Gastroesophageal sphincter (tissue), 4 donors: ENCODE data around the gene MYH11. TPM values are rescaled to one million over a fixed set of nuclear protein-coding genes. Genes with fewer than 3 reads are reported as not detected.
"Not testable (repeated sequence)": the region's sequence is repeated elsewhere in the genome, so short reads cannot be mapped to it uniquely, and the experiment has no call there.

ENCODE experiments used
- ATAC-seq: fragments of 150-250 bp; one replicate; pipeline ENCODE4 v1.9.1; 2016; ENCODE audit warnings: mild to moderate bottlenecking, moderate library complexity
- H3K27ac ChIP-seq, 4 donors: fragments of 200-600 bp; sonication (generic) in 3 of 4; 1 replicate in 3 of 4; 2 replicates in 1 of 4; pipeline ENCODE4 v1.5.1; 2016 to 2019
- H3K27me3 ChIP-seq: fragments of 200-600 bp; sonication (generic); one replicate; pipeline ENCODE4 v1.5.1; 2019
- H3K36me3 ChIP-seq, 2 donors: fragments of 200-600 bp; sonication (generic); one replicate each; pipeline ENCODE4 v1.5.1; 2019; ENCODE audit warnings: control low read depth in 1 of 2
- H3K4me1 ChIP-seq, 3 donors: fragments of 200-600 bp; sonication (generic); 1 replicate in 2 of 3; 2 replicates in 1 of 3; pipeline ENCODE4 v1.5.1; 2016 to 2019; ENCODE audit warnings: control low read depth in 2 of 3
- H3K4me3 ChIP-seq, 2 donors: fragments of 200-600 bp; sonication (generic); one replicate each; pipeline ENCODE4 v1.5.1; 2019; ENCODE audit warnings: mild to moderate bottlenecking in 1 of 2, moderate library complexity in 1 of 2
- H3K9me3 ChIP-seq, 3 donors: fragments of 200-600 bp; sonication (generic); one replicate each; pipeline ENCODE4 v1.5.1; 2017 to 2019; ENCODE audit warnings: control low read depth in 2 of 3
- CTCF ChIP-seq, 4 experiments: fragments of 200-600 bp in 2 of 4; fragments of 450-650 bp in 2 of 4; sonication (generic) in 1 of 4; IDR thresholded peaks; one replicate each; pipeline ENCODE4 v1.5.1; 2017 to 2019; ENCODE audit warnings: antibody characterized with exemption in 4 of 4, mild to moderate bottlenecking in 2 of 4, moderate library complexity in 2 of 4
- EP300 ChIP-seq: sonication (generic); formaldehyde crosslinking; IDR thresholded peaks from one replicate; pipeline ENCODE4 v1.6.1; 2017; ENCODE audit warnings: antibody characterized with exemption, mild to moderate bottlenecking
- POLR2A ChIP-seq, 2 donors: fragments of 450-650 bp; IDR thresholded peaks; one replicate each; pipeline ENCODE4 v1.6.1; 2017; ENCODE audit warnings: antibody characterized with exemption in 2 of 2, mild to moderate bottlenecking in 2 of 2, moderate library complexity in 1 of 2
- POLR2AphosphoS5 ChIP-seq: sonication (generic); formaldehyde crosslinking; IDR thresholded peaks from one replicate; pipeline ENCODE4 v1.6.1; 2017; ENCODE audit warnings: antibody characterized with exemption
- WGBS, 2 donors: methylation state at CpG; one replicate each; pipeline ENCODE4 v1.1.5; 2018; ENCODE audit warnings: low coverage in 1 of 2; 5-methylcytosine and 5-hydroxymethylcytosine counted together
- total RNA-seq, 4 donors: library from RNA; depleted of rRNA; stranded (reverse); fragments of >200 nt; gene quantifications; one replicate each; pipeline ENCODE4 v1.1.0, GENCODE V29; 2016

Gene MYH11
- total RNA-seq, 4 donors from 2014 or later, result 7,231 to 23,237 (median 11,307) TPM

GRCh38 chr16:15729152-15729551 is 127.7 kb downstream of the MYH11 start:
- H3K36me3 ChIP-seq, result peaks cover 0 to 100% of the 10 kb centered on the region in 2 donors
- TF ChIP-seq POLR2AphosphoS5 (peak; percentile 10), CTCF (IDR thresholded peaks at IDR 0.05) (no peak), EP300 (no peak), POLR2A (IDR thresholded peaks at IDR 0.05) (no peak)
- H3K4me1 ChIP-seq, result peaks cover 0 to 82% (median 0%) of the 10 kb centered on the region in 3 donors
- 66 to 68% methylated on average over 4 of the region's 7 CpGs for WGBS, 2 donors
- no peaks in the 10 kb centered on the region for H3K27me3 ChIP-seq
- H3K9me3 ChIP-seq, result no peaks in the 10 kb centered on the region
- ATAC-seq, result no peak
- peak overlapping the region in 3 of 4 donors; percentile 27 to 77 (median 62) for H3K27ac ChIP-seq
- no peak overlapping the region for H3K4me3 ChIP-seq

- not testable (repeated sequence) for H3K9me3 ChIP-seq, ATAC-seq, H3K4me3 ChIP-seq, H3K27me3 ChIP-seq
- H3K27ac ChIP-seq, result peak overlapping the region in 3 of 4 donors; percentile 51 to 77 (median 62)
- peaks cover 0 to 87% (median 0%) of the 10 kb centered on the region in 3 donors for H3K4me1 ChIP-seq
- peaks cover 0 to 100% of the 10 kb centered on the region in 2 donors for H3K36me3 ChIP-seq
- WGBS, 2 donors, result 60 to 86% methylated on average over 1 to 3 of the region's 5 CpGs
These were observed 129.1 kb downstream of the MYH11 start for GRCh38 chr16:15727697-15728096.

- Histone ChIP-seq H3K4me1 (peaks cover 0 to 87% (median 0%) of the 10 kb centered on the region in 3 donors), H3K27me3 (no peaks in the 10 kb centered on the region), H3K27ac (peak overlapping the region in 3 of 4 donors; percentile 51 to 77 (median 62)), H3K9me3 (no peaks in the 10 kb centered on the region), H3K4me3 (no peak overlapping the region), H3K36me3 (peaks cover 0 to 100% of the 10 kb centered on the region in 2 donors)
- 62 to 68% methylated on average over 3 to 9 of the region's 18 CpGs for WGBS, 2 donors
- TF ChIP-seq POLR2A (IDR thresholded peaks at IDR 0.05) (no peak), EP300 (no peak), POLR2AphosphoS5 (peak; percentile 3)
- no peak for ATAC-seq
These were observed 130.1 kb downstream of the MYH11 start for GRCh38 chr16:15726715-15727114.

- ATAC-seq, result no peak
- H3K27ac ChIP-seq, result peak overlapping the region in 3 of 4 donors; percentile 14 to 62 (median 51)
- no peaks in the 10 kb centered on the region for H3K27me3 ChIP-seq
- peaks cover 0 to 100% of the 10 kb centered on the region in 2 donors for H3K36me3 ChIP-seq
- H3K4me1 ChIP-seq, result peaks cover 0 to 78% (median 0%) of the 10 kb centered on the region in 3 donors
- TF ChIP-seq POLR2A (IDR thresholded peaks at IDR 0.05) (no peak), POLR2AphosphoS5 (peak; percentile 9)
- WGBS, 2 donors, result 39 to 82% methylated on average over 4 of the region's 5 CpGs
- H3K4me3 ChIP-seq, result no peak overlapping the region
- no peaks in the 10 kb centered on the region for H3K9me3 ChIP-seq
These were observed 131.1 kb downstream of the MYH11 start for GRCh38 chr16:15725641-15726240.

- H3K9me3 ChIP-seq, result no peaks in the 10 kb centered on the region
- H3K4me3 ChIP-seq, result no peak overlapping the region
- no peaks in the 10 kb centered on the region for H3K27me3 ChIP-seq
- H3K27ac ChIP-seq, result peak overlapping the region in 3 of 4 donors; percentile 24 to 62 (median 27)
- WGBS, 2 donors, result 70 to 85% methylated on average over 4 to 6 of the region's 7 CpGs
- TF ChIP-seq POLR2A (IDR thresholded peaks at IDR 0.05) (no peak), POLR2AphosphoS5 (peak; percentile 54)
- no peak for ATAC-seq
- H3K36me3 ChIP-seq, result peaks cover 0 to 100% of the 10 kb centered on the region in 2 donors
- peaks cover 0 to 72% (median 0%) of the 10 kb centered on the region in 3 donors for H3K4me1 ChIP-seq
These were observed 133.0 kb downstream of the MYH11 start for GRCh38 chr16:15723808-15724207.

GRCh38 chr16:15721018-15721417 is 135.8 kb downstream of the MYH11 start:
- H3K4me3 ChIP-seq, result no peak overlapping the region
- H3K27me3 ChIP-seq, result no peaks in the 10 kb centered on the region
- H3K27ac ChIP-seq, result peak overlapping the region in 3 of 4 donors; percentile 27 to 52 (median 50)
- TF ChIP-seq POLR2AphosphoS5 (peak; percentile 19), EP300 (no peak), POLR2A (IDR thresholded peaks at IDR 0.05) (no peak)
- ATAC-seq, result no peak
- H3K9me3 ChIP-seq, result no peaks in the 10 kb centered on the region
- WGBS, 2 donors, result 60 to 92% methylated on average over 2 to 8 of the region's 14 CpGs
- peaks cover 0 to 100% of the 10 kb centered on the region in 2 donors for H3K36me3 ChIP-seq
- H3K4me1 ChIP-seq, result peaks cover 0 to 71% (median 0%) of the 10 kb centered on the region in 3 donors

GRCh38 chr16:15716694-15717447 is 140.0 kb downstream of the MYH11 start:
- TF ChIP-seq EP300 (no peak), POLR2AphosphoS5 (no peak), POLR2A (IDR thresholded peaks at IDR 0.05) (no peak), CTCF (IDR thresholded peaks at IDR 0.05) (no peak)
- no peaks in the 10 kb centered on the region for H3K9me3 ChIP-seq
- peak overlapping the region in 3 of 4 donors; percentile 46 to 52 (median 50) for H3K27ac ChIP-seq
- peaks cover 0 to 74% (median 0%) of the 10 kb centered on the region in 3 donors for H3K4me1 ChIP-seq
- H3K27me3 ChIP-seq, result no peaks in the 10 kb centered on the region
- no peak for ATAC-seq
- H3K4me3 ChIP-seq, result no peak overlapping the region
- H3K36me3 ChIP-seq, result peaks cover 0 to 100% of the 10 kb centered on the region in 2 donors
- 81 to 92% methylated on average over 2 to 14 of the region's 23 CpGs for WGBS, 2 donors
